CD4-positive, alpha-beta T cell treated with Interferon gamma for 1 hour (primary cell): Measurements from ENCODE around the gene INPP5A.
"Not testable (repeated sequence)": the region's sequence is repeated elsewhere in the genome, so short reads cannot be mapped to it uniquely, and the experiment has no call there.

Source experiments
- DNase-seq: peaks from one replicate; pipeline ENCODE4 v3.0.0-alpha.2; 2020

Gene INPP5A

DNA sequence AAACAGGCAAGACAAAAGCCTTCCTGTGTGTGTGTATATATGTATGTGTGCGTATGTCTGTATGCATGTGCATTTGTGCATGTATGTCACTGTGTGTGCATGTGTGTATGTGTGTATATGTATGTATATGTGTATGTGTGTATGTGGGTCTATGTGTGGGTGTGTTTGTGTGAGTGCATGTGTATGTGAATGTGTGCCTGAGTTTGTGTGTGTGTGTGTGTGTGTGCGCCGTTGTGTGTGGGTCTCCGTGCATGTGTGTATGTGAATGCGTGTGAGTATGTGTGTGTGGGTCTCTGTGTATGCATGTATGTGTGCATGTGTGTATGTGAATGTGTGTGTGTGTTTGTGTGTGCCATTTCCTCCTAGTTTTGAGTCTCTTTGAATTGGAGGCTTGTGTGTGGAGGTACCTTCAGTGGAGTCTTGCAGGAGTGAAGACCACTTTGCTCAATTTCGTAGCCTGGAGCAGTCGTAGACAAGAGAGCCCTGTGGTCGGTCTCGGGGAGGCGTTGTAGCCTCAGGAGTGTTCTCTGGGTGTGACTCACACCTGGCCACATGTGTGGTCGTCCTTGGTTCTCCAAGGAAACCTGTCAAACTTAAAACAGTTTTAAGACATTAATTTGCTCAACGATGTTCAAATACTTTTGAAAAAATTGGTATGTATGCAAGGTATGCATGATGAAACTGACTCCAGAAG is 28.1 kb downstream of the INPP5A start:
- no peak for DNase-seq

DNA sequence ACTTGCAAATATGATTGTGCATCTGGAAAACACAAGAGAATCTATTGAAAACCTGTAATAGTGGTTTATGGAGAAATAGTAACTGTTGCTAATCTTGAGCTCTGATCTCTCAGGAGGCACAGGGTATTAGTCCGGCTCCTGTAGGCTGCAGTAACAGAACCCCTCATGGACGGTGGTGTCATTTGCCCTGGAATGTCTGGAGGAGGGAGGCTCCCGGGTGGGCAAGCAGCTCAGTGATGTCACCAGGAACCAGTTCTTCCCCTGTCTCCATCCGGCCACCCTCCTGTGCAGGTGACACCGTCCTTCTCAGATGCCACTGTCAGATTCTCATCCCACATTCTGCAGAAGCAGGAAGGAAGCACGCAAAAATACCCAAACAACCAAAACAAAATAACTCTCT is 29.3 kb downstream of the INPP5A start:
- no peak for DNase-seq

DNA sequence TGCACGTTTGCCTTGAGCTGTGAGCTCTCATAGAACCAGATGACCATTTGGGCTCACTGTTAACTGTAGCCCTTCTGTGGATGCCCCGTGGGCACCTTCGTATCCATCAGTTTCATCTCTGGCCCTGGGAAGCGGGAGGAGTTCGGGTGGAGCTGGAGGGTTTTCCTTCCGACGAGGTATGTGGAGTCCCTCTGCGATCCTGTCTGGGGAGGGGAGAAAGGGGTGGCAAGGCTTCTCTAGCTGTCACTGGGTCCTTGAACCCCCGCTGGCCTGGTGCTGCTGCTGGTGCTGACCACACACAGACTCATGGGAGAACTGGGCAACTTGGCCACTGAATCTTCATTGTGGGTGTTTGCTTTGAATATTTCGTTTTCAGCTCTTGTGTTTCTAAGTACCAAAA is 32.7 kb downstream of the INPP5A start:
- DNase-seq = no peak

DNA sequence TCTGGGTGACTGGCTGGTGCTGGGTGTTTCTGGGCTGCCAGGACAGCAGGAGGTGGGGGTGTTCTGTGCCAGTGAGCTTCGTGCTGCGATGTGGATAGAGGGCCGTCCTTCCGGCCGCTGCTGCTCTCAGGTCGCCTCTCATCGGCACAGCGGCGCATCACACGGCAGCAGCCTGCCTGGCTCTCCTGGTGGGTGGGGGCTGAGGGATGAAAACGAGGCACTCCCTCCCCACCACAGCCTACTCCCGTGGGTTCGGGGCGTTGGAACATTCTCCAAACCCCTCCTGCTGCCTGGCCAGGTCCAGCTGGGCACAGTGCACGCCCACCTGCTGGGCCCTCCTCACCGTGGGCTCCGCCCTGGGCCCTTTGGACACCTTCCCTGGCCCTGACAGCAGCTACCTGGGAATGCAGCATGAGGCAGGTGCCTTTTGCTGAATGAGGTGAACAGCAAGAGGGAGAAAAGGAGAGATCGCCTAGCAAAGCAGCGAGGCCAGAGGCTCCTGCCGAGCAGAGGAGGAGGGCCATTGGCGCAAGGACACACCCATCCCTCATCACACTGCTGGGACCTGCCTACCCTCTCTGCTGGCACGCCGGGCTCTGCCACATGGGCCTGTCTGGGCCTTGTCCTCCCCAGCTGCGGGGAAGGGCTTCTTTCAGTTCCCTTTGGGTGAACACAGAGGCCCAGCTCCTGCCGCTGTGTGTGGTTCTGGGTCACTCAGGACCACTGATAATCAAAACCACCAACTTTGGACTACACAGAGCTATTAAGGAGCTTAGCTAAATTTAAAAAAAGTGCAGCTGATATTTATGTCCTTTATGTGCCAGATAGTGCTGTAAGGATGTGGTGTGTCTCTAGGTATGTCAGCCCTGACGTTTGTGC is 33.4 kb downstream of the INPP5A start:
- DNase-seq = peak; percentile 73

DNA sequence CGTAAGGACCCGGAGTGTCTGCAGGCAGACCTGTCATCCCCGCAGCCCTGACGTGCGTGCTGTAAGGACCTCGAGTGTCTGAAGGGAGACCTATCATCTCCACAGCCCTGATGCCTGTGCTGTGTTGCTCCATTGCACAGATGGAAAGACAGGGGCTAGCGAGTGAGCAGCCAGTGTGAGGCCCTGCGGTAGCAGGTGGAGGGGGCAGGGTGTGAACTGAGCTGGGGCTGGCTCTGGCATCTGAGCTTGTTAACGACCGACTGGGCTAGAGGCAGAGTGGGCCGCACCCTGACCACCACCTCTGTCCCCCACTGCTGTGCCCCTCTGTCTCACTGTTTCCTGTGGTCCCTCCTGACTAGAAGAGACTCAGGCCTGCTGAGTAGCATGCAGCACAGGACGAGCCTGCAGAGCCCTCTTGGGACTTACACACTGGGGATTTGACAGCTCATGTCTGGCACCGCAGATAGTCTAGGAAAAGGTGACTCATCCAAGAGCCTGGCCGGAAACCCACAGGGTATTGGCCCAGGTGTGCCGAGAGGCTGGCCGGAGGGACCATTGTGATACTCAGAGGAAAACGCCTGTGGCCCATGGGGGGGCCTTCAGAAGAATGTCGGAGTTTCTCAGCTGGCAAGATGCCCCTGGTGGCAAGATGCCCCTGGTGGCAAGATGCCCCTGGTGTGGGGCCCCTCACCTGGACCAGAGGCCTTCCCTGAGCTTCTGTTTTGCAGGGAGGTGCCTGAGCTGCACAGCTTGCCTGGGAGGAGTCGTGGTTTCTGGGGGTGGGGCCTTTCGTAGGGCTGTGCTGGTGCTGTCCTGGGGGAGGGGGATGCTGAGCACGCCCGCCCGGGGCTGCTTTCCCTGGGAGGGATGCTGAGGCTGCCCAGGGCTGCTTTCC is 34.3 kb downstream of the INPP5A start:
- peak; percentile 68 for DNase-seq

DNA sequence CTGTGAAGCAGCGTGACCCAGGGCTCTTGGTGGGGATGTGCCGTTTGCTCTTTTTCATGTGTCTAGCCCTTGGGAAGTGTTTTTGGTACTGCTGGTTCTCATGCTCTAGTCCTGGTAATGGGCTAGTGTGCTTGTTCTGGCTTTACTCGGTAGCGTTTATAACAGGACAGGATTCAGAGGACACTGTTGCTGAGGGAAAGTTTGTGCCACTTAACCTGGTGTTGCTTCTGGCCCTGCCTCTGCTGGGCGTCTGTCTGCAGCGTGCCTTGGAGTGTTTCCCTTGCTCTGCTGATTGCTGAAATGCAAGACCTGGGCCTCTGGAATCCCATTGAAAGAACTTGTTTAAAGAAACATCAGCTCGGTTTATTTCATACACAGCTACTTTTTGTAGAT is 35.0 kb downstream of the INPP5A start:
- no peak for DNase-seq

DNA sequence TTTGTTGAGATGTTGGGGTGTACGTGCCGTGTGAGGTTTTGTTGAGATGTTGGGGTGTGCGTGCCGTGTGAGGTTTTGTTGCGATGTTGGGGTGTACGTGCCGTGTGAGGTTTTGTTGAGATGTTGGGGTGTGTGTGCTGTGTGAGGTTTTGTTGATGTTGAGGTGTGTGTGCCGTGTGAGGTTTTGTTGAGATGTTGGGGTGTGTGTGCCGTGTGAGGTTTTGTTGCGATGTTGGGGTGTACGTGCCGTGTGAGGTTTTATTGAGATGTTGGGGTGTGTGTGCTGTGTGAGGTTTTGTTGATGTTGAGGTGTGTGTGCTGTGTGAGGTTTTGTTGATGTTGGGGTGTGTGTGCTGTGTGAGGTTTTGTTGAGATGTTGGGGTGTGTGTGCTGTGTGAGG is 35.4 kb downstream of the INPP5A start:
- not testable (repeated sequence) for DNase-seq

DNA sequence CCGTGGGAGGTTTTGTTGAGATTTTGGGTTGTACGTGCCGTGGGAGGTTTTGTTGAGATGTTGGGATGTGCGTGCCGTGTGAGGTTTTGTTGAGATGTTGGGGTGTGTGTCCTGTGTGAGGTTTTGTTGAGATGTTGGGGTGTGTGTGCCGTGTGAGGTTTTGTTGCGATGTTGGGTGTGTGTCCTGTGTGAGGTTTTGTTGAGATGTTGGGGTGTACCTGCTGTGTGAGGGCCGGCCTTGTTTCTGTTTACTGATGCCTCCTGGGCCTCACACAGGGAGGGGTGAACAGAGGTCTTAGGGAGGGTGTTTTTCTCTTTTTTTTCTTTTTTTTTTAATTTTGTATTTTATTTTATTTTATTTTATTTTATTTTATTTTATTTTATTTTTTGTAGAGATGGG is 36.7 kb downstream of the INPP5A start:
- DNase-seq = no peak

DNA sequence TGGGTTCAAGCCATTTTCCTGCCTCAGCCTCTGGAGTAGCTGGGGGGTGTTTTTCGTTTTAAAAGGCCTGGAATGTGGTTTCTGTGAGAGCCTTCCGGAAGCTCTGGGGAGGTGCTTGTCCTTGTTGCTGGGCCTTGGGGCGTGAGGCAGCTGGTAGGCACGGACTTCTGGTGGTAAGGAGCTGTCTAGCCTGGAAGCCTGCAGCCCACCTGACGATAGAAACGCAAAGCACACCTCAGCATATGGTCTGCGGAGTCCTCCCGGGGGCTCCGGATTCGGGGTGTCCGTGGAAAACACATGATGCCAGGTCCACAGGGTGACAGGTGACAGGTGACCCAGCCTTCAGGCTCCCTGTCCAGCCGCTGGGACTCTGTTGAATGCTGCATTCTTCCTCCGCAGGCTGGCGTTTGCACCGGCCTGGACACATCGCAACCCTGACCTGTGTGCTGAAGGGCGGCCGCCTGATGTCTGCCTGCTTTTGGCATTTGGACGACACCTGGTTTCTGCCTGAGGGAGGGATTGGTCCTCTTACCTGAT is 37.3 kb downstream of the INPP5A start:
- DNase-seq = no peak

DNA sequence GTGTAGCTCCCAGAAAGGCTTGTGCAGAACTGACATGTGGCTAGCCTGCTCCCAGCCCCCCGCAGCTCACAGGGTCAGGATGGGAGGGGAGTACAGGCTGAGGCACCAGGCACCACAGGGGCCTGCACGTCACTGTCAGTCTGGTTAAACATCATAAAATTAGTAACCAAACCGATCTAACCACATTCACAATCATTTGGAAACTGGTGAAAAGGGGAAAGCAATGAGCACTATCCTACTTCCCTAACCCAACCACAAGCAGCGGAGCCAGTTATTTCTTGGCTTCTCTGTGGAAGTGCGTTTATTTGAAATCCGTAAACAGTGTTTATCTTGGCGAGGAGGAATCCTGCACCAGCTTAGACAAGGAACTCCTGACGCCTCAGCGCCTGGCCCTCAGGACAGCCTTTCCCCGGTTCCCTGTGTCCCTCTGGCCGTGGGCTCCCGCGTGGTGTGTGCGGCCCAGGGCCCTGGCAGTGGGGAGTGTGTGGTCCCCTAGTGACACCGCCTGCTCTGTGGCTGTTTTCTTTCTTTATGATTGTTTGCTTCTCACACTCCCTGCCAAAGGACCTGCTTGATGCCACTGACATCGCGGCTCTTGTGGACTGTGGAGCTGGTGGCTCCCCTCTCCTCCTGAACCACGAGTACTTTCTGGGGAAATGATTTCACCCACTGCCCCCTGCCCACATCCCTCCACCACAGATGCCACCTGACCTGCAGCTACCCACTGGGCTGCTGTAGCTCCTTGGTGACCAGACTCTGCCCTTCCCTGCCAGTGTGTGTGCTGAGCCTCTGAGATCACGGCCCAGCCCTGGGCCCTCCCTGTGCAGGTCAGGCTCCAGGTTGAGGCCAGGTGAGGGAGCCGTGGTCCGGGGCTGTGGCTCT is 38.0 kb downstream of the INPP5A start:
- no peak for DNase-seq

DNA sequence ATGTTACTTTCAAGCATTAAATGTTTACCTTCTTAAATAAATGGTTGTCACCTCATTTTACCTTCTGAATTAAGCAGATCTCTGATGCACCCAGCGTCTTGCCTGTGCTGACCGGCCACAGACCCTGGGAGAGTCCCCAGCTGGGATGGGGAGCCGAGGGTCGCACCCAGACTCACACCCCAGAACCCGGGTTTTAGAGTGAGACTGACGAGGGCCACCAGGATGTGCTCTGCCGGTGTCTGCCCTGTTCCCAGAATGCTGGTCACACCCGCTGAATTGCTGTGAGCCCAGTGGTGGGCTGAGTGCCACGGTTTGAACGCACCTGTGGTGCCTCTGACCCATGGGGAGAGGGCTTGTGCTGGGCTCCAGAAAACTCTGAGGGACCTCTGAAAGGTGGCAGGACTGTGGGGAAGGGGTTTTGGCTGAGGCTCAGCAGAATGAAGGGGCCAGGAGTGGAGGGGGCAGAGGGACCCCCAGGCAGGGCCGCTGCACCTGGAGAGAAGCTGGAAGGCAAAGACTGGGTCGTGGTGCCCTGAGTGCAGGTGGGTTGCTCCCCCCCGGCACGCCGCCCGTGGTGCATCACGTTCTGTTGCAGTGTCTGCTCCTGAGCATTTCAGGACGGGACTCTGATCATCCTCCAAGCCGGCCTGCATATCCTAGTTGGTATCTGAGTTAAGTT is 39.2 kb downstream of the INPP5A start:
- no peak for DNase-seq

DNA sequence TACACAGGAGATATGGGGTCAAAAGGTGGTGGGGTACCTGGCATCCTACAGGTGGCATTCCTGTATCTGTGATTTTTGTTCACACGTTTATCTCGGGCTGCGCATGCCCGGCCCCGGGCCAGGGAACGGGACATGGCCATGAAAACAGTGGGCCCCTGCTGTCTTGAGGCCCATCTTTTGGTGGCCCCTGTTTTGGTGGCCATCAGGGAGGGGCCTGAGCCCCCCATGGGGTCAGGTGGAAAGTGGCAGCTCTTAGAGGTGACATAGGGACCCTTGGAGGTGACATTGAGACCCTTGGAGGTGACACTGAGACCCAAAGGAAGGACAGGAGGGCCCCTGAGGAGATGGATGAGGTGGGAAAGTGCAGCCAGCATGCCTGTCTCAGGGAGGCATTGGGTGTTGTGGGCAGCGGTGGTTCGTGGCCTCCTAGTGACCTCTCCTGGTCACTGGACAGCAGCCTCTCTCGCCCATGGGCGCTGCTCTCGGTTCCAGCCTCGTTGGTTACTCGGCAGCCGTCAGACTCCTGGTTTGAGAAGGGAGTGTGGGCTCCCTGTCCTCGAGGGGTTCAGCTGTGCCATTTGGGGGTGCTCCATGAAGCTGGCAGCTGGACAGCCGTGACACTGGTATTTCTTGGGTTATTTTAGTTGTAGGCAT is 39.9 kb downstream of the INPP5A start:
- no peak for DNase-seq

DNA sequence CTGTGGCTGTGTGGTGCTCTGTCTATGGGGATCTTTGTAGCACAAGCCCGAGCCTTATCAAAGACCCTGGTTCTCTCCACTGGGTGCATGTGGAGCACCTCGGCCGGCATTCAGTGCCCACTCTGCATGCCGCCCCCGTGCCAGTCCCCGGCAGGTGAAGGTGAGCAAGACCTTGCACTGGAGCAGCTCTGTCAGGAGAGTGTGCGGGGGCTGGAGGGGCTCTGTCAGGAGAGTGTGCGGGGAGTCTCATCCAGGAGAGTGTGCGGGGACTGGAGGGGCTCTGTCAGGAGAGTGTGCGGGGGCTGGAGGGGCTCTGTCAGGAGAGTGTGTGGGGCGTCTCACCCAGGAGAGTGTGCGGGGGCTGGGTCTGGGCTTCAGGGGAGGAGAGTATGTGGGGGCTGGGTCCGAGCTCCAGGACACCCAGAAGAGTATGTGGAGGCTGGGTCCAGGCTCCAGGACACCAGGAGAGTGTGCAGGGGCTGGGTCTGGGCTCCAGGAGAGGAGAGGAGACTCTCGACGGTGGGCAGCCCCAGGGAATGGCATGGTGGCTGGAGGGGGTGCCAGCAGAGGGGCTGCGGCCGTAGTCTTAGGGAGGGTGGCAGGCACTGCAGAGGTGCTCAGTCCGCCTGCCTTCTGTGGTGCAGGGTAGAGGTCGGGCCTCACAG is 40.8 kb downstream of the INPP5A start:
- DNase-seq = no peak

DNA sequence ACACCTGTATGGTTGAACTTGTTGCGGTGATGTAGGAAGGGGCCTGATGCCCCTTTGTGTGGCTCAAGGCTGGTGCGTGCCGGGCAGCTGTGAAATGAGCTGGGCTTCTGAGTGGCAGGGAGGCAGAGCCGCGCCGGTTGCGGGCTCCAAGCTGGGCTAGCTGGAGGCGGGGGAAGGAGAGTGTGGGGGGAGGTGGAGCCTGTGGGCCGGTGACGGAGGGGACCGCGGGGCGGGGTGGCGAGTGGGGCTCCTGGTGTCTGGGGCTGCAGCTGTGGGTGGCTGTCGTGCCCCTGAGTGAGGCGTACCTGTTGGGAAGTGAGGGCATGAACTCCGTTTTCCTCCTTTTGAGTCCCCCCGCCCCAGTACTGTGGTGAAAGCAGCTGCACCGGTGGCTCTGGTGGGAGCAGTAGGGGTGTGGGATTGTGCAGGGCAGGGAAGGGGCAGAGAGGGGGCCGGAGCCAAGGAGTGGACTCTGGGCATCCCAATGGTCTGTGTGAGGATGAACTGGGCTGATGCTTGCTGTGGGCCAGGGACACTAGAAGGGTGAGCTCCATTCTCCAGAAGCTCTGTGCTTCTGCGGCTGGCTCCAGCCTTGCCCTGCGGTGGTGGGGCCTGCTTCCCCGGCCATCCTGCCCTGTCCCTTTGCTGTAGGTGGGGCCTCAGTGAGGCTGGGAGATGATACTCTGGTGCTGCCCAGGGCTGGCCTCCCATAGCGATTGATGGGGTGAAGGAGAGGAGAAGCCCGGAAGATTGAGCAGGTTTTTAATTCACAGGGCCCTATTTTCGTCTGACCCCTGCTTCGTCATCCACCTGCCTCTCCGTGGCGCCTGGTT is 41.7 kb downstream of the INPP5A start:
- no peak for DNase-seq

DNA sequence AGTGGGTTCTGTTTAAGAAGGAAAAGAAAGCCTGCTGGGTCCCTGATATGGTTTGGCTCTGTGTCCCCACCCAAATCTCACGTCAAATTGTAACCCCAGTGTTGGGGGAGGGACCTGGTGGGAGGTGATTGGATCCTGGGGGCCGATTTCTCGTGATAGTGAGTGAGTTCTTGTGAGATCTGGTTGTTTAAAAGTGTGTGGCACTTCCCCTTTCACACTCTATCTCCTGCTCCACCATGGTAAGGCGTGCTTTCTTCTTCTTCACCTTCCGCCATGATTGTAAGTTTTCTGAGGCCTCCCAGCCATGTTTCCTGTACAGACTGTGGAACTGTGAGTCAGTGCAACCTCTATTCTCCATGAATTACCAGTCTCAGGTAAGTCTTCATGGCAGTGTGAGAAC is 42.6 kb downstream of the INPP5A start:
- DNase-seq = no peak

DNA sequence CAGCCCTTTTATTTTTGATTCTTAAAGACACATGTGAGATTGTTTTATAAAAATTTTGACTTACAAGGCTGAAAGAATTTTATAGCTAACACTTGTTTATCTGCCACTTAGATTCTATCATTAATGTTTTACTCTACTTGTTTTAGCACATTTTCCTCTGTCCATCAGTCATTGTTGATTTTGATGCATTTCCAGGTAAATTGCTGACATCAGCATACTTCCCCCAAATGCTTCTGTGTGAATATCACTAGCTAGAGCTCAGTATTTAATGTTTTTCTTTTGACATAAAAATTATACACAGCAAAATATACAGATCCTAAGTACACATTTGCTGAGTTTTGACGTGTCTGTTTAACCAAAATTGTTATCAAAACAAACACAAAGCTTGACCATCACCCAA is 43.0 kb downstream of the INPP5A start:
- no peak for DNase-seq

DNA sequence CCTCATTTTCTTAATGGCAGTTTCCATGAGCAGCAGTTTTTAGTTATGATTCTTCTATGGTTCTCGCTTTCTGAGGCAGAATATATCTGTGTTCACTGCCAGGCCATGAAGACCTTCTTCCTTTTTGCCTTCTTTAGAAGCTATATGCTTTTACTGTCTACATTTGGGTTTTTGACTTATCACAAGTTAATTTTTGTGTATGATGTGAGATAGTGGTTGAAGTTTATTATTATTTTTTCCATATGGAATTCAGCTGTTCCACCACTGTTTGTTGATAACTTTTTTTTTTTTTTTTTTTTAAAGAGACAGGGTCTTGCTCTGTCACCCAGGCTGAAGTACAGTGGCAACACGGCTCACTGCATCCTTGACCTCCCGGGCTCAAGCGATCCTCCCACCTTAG is 44.5 kb downstream of the INPP5A start:
- DNase-seq = no peak

DNA sequence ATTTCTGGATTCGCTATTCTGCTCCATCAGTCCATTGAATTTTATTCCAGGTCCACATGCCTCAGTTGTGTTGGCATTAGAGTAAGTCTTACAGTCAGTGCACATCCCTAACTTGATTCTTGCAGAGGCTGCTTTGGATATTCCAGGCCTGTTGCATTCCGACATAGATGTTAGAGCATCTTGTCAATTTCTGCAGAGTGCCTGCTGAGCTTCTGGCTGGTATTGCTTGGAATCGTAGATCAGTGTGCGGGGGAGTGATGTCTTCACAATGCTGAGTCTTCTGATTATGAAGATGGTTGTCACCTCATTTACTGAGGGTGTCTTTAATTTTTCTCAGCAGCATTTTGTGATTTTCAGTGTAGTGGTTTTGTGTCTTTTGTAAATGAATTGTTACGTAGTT is 45.2 kb downstream of the INPP5A start:
- no peak for DNase-seq

DNA sequence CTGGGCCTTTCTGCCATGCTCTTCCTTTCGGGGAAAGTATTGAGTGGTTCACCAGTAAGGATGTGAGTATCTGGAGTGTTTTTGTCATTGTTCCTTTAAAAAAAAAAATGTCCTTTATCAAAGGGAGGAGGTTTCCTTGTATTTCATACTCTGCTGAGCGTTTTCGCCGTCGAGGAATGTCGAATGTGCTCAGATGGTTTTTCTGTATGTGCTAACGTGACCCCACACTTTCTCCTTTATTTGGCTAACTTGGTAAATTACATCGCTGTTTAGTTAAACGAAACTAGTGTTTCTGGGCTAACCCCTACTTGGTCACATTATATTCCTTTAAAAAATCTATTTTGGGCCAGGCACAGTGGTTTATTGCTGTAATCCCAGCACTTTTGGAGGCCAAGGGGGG is 45.9 kb downstream of the INPP5A start:
- no peak for DNase-seq
